ENCODE results near the gene ZSWIM1. TPM values are rescaled to one million over a fixed set of nuclear protein-coding genes. Genes with fewer than 3 reads are reported as not detected.

Gene ZSWIM1
- total RNA-seq, 1 experiment from 2014 or later, result 13.0 TPM

GRCh38 chr20:45850926-45851325, 30.1 kb upstream of the ZSWIM1 start:
- ATAC-seq (no peak), DNase-seq (ENCODE audit: low read depth, low spot score) (no peak)
- ChIA-PET POLR2A (no interaction called here), RAD21 (ENCODE audit: low non-redundant PET in 1 of 2, low total read pairs in 2 of 2, uncharacterized antibody in 2 of 2, unreplicated experiment in 2 of 2) (no interaction called here), CTCF (no interaction called here)
- Histone ChIP-seq H3K27ac (ENCODE audit: low read depth, low read length) (no peak overlapping the region), H3K4me2 (ENCODE audit: low read length) (no peak overlapping the region), H3K9me2 (ENCODE audit: insufficient read depth) (no peaks in the 10 kb centered on the region), H3K27me3 (ENCODE audit: insufficient read depth, low read length) (no peaks in the 10 kb centered on the region), H3K36me3 (ENCODE audit: control insufficient read depth in 1 of 2, insufficient read depth in 2 of 2, low read length in 2 of 2) (peaks cover 0 to 2% of the 10 kb centered on the region in 2 experiments; a peak in 1 of 4 replicates), H3K9me3 (ENCODE audit: control insufficient read depth in 1 of 2, insufficient read depth in 1 of 2, low read depth in 1 of 2, low read length in 2 of 2) (no peaks in the 10 kb centered on the region), H2AFZ (ENCODE audit: low read depth, low read length, poor library complexity, severe bottlenecking) (no peak overlapping the region), H3K4me3 (replicated peaks in 1 of 2; ENCODE audit: low read depth in 1 of 2, low read length in 2 of 2) (no peak overlapping the region), H4K20me1 (ENCODE audit: insufficient read depth) (no peaks in the 10 kb centered on the region), H3K79me2 (ENCODE audit: insufficient read depth, low read length) (0 out of 2 replicates have a peak, but pooled peaks cover 2% of the 10 kb centered on the region), H3K4me1 (ENCODE audit: control insufficient read depth in 1 of 2, insufficient read depth in 2 of 2, low read length in 2 of 2) (peaks cover 0 to under 1% of the 10 kb centered on the region in 2 experiments; a peak in 3 of 4 replicates), H3K9ac (ENCODE audit: low read length) (no peak overlapping the region)
- TF ChIP-seq ATF3 (IDR thresholded peaks at IDR 0.05) (no peak), EGR1 (IDR thresholded peaks at IDR 0.05; ENCODE audit: low read depth) (no peak), FOSL1 (IDR thresholded peaks at IDR 0.05; ENCODE audit: low read depth) (no peak), REST (IDR thresholded peaks at IDR 0.05; ENCODE audit: low read depth) (no peak), SP1 (IDR thresholded peaks at IDR 0.05; ENCODE audit: low read depth) (no peak), EZH2phosphoT487 (IDR thresholded peaks at IDR 0.05; ENCODE audit: borderline replicate concordance) (no peak), ELF1 (IDR thresholded peaks at IDR 0.05; ENCODE audit: borderline replicate concordance, low read depth) (no peak), POLR2AphosphoS5 (IDR thresholded peaks at IDR 0.05; ENCODE audit: low read depth, low read length) (no peak), ZFX (IDR thresholded peaks at IDR 0.05) (no peak), CBX3 (IDR thresholded peaks at IDR 0.05; ENCODE audit: low read depth) (no peak), EZH2 (IDR thresholded peaks at IDR 0.05) (no peak), POLR2A (IDR thresholded peaks at IDR 0.05; ENCODE audit: borderline replicate concordance, extremely low read depth, insufficient read depth, insufficient read length) (no peak), SIN3A (IDR thresholded peaks at IDR 0.05; ENCODE audit: low read depth) (no peak), TCF7L2 (IDR thresholded peaks at IDR 0.05; ENCODE audit: borderline replicate concordance, extremely low read depth, insufficient read depth, insufficient read length) (no peak), CEBPB (IDR thresholded peaks at IDR 0.05; ENCODE audit: low read depth) (no peak), YY1 (IDR thresholded peaks at IDR 0.05; ENCODE audit: extremely low read depth, insufficient replicate concordance, low read depth, low read length) (no peak), SRF (IDR thresholded peaks at IDR 0.05; ENCODE audit: low read depth) (no peak)
- intact Hi-C loops (cut with micrococcal nuclease), result no loop called here
- no TSS peak for BruUV-seq (replicated peaks)

Data from HCT116 (cell line).